Measurements from ENCODE around the gene CBX4.

GRCh38 chr17:79878329-79878947 lies 39.2 kb upstream of the CBX4 start:
- TF ChIP-seq CTCF (IDR thresholded peaks at IDR 0.05) (no peak), POLR2A (IDR thresholded peaks at IDR 0.05) (no peak)
